B cell (primary cell): Measurements from ENCODE around the gene ANKRD34A. TPM values are rescaled to one million over a fixed set of nuclear protein-coding genes. Genes with fewer than 3 reads are reported as not detected.
A peak's percentile ranks its signal among the peaks of the same experiment; 100 is the strongest.

Experiments
- ATAC-seq: fragments of 200-7000 bp; cut with Tn5 transposase; one replicate; pipeline ENCODE4 v1.10.0; 2021; ENCODE audit warnings: low read depth, mild to moderate bottlenecking, moderate number of reproducible peaks, moderate library complexity
- CTCF ChIA-PET: fragments of 350-600 bp; sonication (Branson Sonifier 250); formaldehyde crosslinking; loops from one replicate; lab custom pipeline; 2021; ENCODE audit warnings: antibody characterized with exemption, inconsistent platforms; lab: Charles Lee
- POLR2A ChIA-PET: fragments of 350-600 bp; sonication (Branson Sonifier 250); formaldehyde crosslinking; loops from one replicate; lab custom pipeline; 2021; ENCODE audit warnings: antibody characterized with exemption; lab: Charles Lee
- DNase-seq: peaks from one replicate; pipeline ENCODE4 v3.0.0; 2013
- H2AFZ ChIP-seq: 2 replicates; pipeline ENCODE4 v1.6.1; 2012; ENCODE audit warnings: mild to moderate bottlenecking, low read depth, low read length; ENCODE audit not compliant: insufficient read depth, poor library complexity, severe bottlenecking
- H3K27ac ChIP-seq, 2 donors: 1 replicate in 1 of 2; 2 replicates in 1 of 2; pipeline ENCODE4 v1.5.1; 2012 to 2013; ENCODE audit warnings: low read length in 2 of 2, mild to moderate bottlenecking in 2 of 2, moderate library complexity in 1 of 2
- H3K27me3 ChIP-seq, 4 experiments: fragments of 200-600 bp in 1 of 4; sonication (generic) in 1 of 4; replicated peaks in 1 of 4; 1 replicate in 2 of 4; 2 replicates in 2 of 4; pipeline versions ENCODE4 v1.6.1 to v1.7.0; 2013 to 2016; ENCODE audit warnings: low read length in 3 of 4, mild to moderate bottlenecking in 2 of 4, mixed read lengths in 1 of 4, moderate library complexity in 1 of 4; ENCODE audit not compliant: insufficient read depth in 4 of 4, control insufficient read depth in 3 of 4; ENCODE audit errors: control extremely low read depth in 1 of 4
- H3K36me3 ChIP-seq, 2 experiments: replicated peaks in 1 of 2; 1 replicate in 1 of 2; 2 replicates in 1 of 2; pipeline versions ENCODE4 v1.6.1 to v1.7.1; 2013; ENCODE audit warnings: low read length in 1 of 2; ENCODE audit not compliant: insufficient read depth in 2 of 2, control insufficient read depth in 1 of 2; ENCODE audit errors: control extremely low read depth in 1 of 2, extremely low read depth in 1 of 2
- H3K4me1 ChIP-seq, 2 donors: fragments of 200-600 bp in 1 of 2; sonication (generic) in 1 of 2; 1 replicate in 1 of 2; 2 replicates in 1 of 2; pipeline versions ENCODE4 v1.5.1 to v1.6.1; 2013 to 2017; ENCODE audit warnings: low read length in 2 of 2; ENCODE audit not compliant: control insufficient read depth in 2 of 2, insufficient read depth in 2 of 2
- H3K4me2 ChIP-seq: replicated peaks from 2 replicates; pipeline ENCODE3; 2012; ENCODE audit warnings: mild to moderate bottlenecking, low read depth, low read length; ENCODE audit not compliant: poor library complexity, severe bottlenecking
- H3K4me3 ChIP-seq, 5 experiments: fragments of 200-600 bp in 1 of 5; sonication (generic) in 1 of 5; 1 replicate in 3 of 5; 2 replicates in 2 of 5; pipeline versions ENCODE4 v1.5.1 to v1.7.0; 2011 to 2016; ENCODE audit warnings: low read length in 4 of 5, mild to moderate bottlenecking in 4 of 5, low read depth in 2 of 5, control low read depth in 1 of 5, moderate library complexity in 1 of 5; ENCODE audit not compliant: insufficient read depth in 1 of 5; ENCODE audit errors: control extremely low read depth in 1 of 5, extremely low read depth in 1 of 5
- H3K79me2 ChIP-seq: fragments of 200-600 bp; sonication (generic); one replicate; pipeline ENCODE4 v1.6.0; 2016; ENCODE audit warnings: low read length; ENCODE audit not compliant: control insufficient read depth, insufficient read depth
- H3K9ac ChIP-seq: fragments of 200-600 bp; sonication (generic); 2 replicates; pipeline ENCODE4 v1.6.1; 2017; ENCODE audit warnings: mild to moderate bottlenecking, low read length, moderate library complexity
- H3K9me3 ChIP-seq, 3 donors: one replicate each; pipeline versions ENCODE4 v1.6.1 to v1.7.1; 2013; ENCODE audit warnings: low read length in 2 of 3; ENCODE audit not compliant: control insufficient read depth in 2 of 3, insufficient read depth in 1 of 3; ENCODE audit errors: control extremely low read depth in 1 of 3
- H4K20me1 ChIP-seq: 2 replicates; pipeline ENCODE4 v1.6.0; 2012; ENCODE audit warnings: mild to moderate bottlenecking, low read length; ENCODE audit not compliant: insufficient read depth, control insufficient read depth, poor library complexity, severe bottlenecking
- H3K27ac Mint-ChIP-seq: one replicate; pipeline ENCODE4 v1.8.0; 2021; ENCODE audit warnings: mixed read lengths
- H3K27me3 Mint-ChIP-seq: one replicate; pipeline ENCODE4 v1.8.0; 2021; ENCODE audit warnings: mixed read lengths
- H3K4me1 Mint-ChIP-seq: one replicate; pipeline ENCODE4 v1.8.0; 2021; ENCODE audit warnings: mixed read lengths
- H3K4me3 Mint-ChIP-seq: one replicate; pipeline ENCODE4 v1.8.0; 2021; ENCODE audit warnings: mixed read lengths
- H3K9me3 Mint-ChIP-seq: one replicate; pipeline ENCODE4 v1.8.0; 2022; ENCODE audit warnings: mixed read lengths; ENCODE audit not compliant: insufficient read depth
- CTCF ChIP-seq: fragments of 200-600 bp; IDR thresholded peaks from one replicate; pipeline ENCODE4 v1.8.0; 2022; ENCODE audit warnings: antibody characterized with exemption, mild to moderate bottlenecking
- EZH2 ChIP-seq: IDR thresholded peaks from 2 replicates; pipeline ENCODE4 v1.6.1; 2012; ENCODE audit warnings: borderline replicate concordance, low read depth, mild to moderate bottlenecking, moderate library complexity, low read length; ENCODE audit not compliant: insufficient read depth, poor library complexity, severe bottlenecking
- WGBS: methylation state at CpG from one replicate; pipeline ENCODE4 v1.1.5; 2013; ENCODE audit warnings: missing lambda C conversion rate; ENCODE audit not compliant: insufficient coverage; 5-methylcytosine and 5-hydroxymethylcytosine counted together
- intact Hi-C: fragments of 100-400 bp; cut with micrococcal nuclease; formaldehyde crosslinking; loops from one replicate; pipeline ENCODE4 v1.10.0; 2022
- polyA plus RNA-seq: library from polyadenylated mRNA; depleted of rRNA; stranded (reverse); fragments of >200 nt; gene quantifications from 2 replicates; pipeline ENCODE4 v1.2.3, GENCODE V29; 2012
- total RNA-seq, 2 donors: library from RNA; stranded (reverse); fragments of 120-200 nt in 1 of 2; gene quantifications; 1 replicate in 1 of 2; 2 replicates in 1 of 2; pipeline versions ENCODE4 v1.2.3 to v1.2.4, GENCODE V29; 2013 to 2022

Gene ANKRD34A
- total and polyA plus RNA-seq, 2 donors (not counting 1 experiment from before 2014, with no cell fraction given), result 0.86 to 1.8 TPM

- H3K4me1 ChIP-seq, result peaks cover 13 to 24% of the 10 kb centered on the region in 2 donors
- intact Hi-C loops, result no loop called here
- no peak overlapping the region for H3K4me3 Mint-ChIP-seq
- no peak overlapping the region for H3K9ac ChIP-seq
- no peak for ATAC-seq
- no peaks in the 10 kb centered on the region for H3K9me3 Mint-ChIP-seq
- TF ChIP-seq CTCF (no peak), EZH2 (no peak)
- H3K27me3 ChIP-seq, result no peaks in the 10 kb centered on the region
- ChIA-PET POLR2A (interaction anchor here (1.9 kb wide), 1 partner anchor 32 kb away, joined by 8 read pairs; no protein-coding TSS in a partner anchor), CTCF (interaction anchor here (0.9 to 13.6 kb wide), 9 partner anchors 9 to 164 kb away, joined by 3 to 361 read pairs (median 9); partner anchors contain the start of genes ANKRD34A, NUDT17, POLR3GL and TXNIP)
- no peaks in the 10 kb centered on the region for H4K20me1 ChIP-seq
- 97% methylated on average over 8 of the region's 8 CpGs for WGBS
- no peak for DNase-seq
- no peaks in the 10 kb centered on the region for H3K36me3 ChIP-seq
- H3K4me2 ChIP-seq, result no peak overlapping the region
- peaks cover 13% of the 10 kb centered on the region for H3K79me2 ChIP-seq
- peak overlapping the region; percentile 7 for H3K27ac Mint-ChIP-seq
- H3K9me3 ChIP-seq, result no peaks in the 10 kb centered on the region
- no peaks in the 10 kb centered on the region for H3K27me3 Mint-ChIP-seq
- no peak overlapping the region for H2AFZ ChIP-seq
- peaks cover 16% of the 10 kb centered on the region for H3K4me1 Mint-ChIP-seq
- H3K27ac ChIP-seq, result no peak overlapping the region
- no peak overlapping the region for H3K4me3 ChIP-seq
These were observed 45.9 kb upstream of the ANKRD34A start for GRCh38 chr1:146010126-146010738.
